Muscle of back (tissue), 10 donors: ENCODE results near the gene ENPP3. TPM values are rescaled to one million over a fixed set of nuclear protein-coding genes. Genes with fewer than 3 reads are reported as not detected.

Experiments
- polyA plus RNA-seq, 10 donors: library from polyadenylated mRNA; unstranded; fragments of 120-200 nt; gene quantifications; one replicate each; pipeline ENCODE4 v1.2.1, GENCODE V29; 2013; ENCODE audit not compliant: insufficient read length in 10 of 10

Gene ENPP3
- polyA plus RNA-seq, 10 donors, result 0.13 to 0.71 (median 0.28) TPM

Other genes with a start within 250 kb of the ENPP3 start
- gene ARG1, start 64.1 kb upstream of the ENPP3 start, polyA plus RNA-seq, result 1 to 10 TPM in 2 of 10 donors, under 1 TPM in 8; 0.28 to 1.5 (median 0.66) TPM
- gene MED23, start 9.1 kb upstream of the ENPP3 start, polyA plus RNA-seq, result 10 to 100 TPM; 16.8 to 35.2 (median 24.7) TPM
- under 1 TPM in 2 of 10 donors, not detected in 8; 0.26 to 0.45 TPM for gene OR2A4, start 64.1 kb downstream of the ENPP3 start, polyA plus RNA-seq
- gene CTAGE9, start 73.7 kb downstream of the ENPP3 start, polyA plus RNA-seq, result not detected
- gene ENPP1, start 170.7 kb downstream of the ENPP3 start, polyA plus RNA-seq, result 10 to 100 TPM; 10.7 to 22.5 (median 15.7) TPM